ENCODE measurements around the gene SERPINA9.

DNA sequence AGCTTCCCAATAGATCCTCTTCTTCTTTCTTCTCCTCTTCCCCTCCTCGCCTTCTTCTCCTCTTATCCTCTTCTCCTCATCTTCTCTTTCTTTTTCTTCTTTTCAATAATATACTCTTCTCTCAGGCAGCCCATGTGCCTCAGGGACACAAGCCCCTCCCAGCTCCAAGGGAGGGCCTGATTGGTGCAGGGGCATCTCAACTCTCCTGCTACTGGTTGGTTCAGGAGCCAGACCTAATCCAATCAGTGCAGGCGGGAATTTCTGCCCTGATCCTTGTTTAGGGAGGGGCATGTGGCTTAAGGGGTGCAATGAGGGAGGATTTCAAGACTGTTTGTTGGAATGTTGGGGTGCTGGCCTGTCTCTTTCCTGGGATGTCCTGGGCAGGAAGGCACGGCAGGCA, 24.3 kb upstream of the SERPINA9 start:
- TF ChIP-seq, protein P1, sequence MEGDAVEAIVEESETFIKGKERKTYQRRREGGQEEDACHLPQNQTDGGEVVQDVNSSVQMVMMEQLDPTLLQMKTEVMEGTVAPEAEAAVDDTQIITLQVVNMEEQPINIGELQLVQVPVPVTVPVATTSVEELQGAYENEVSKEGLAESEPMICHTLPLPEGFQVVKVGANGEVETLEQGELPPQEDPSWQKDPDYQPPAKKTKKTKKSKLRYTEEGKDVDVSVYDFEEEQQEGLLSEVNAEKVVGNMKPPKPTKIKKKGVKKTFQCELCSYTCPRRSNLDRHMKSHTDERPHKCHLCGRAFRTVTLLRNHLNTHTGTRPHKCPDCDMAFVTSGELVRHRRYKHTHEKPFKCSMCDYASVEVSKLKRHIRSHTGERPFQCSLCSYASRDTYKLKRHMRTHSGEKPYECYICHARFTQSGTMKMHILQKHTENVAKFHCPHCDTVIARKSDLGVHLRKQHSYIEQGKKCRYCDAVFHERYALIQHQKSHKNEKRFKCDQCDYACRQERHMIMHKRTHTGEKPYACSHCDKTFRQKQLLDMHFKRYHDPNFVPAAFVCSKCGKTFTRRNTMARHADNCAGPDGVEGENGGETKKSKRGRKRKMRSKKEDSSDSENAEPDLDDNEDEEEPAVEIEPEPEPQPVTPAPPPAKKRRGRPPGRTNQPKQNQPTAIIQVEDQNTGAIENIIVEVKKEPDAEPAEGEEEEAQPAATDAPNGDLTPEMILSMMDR (IDR thresholded peaks at IDR 0.05; ENCODE audit: low read depth, low read length), result no peak
- TF ChIP-seq, protein P2, sequence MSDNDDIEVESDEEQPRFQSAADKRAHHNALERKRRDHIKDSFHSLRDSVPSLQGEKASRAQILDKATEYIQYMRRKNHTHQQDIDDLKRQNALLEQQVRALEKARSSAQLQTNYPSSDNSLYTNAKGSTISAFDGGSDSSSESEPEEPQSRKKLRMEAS (IDR thresholded peaks at IDR 0.05; ENCODE audit: low read depth, low read length), result no peak
